ENCODE measurements around the gene HHIP. TPM values are rescaled to one million over a fixed set of nuclear protein-coding genes. Genes with fewer than 3 reads are reported as not detected.
A peak's percentile ranks its signal among the peaks of the same experiment; 100 is the strongest.

Gene HHIP
- total and polyA plus RNA-seq, 9 of the 15 experiments (the other 6 are each of a cell fraction or from before 2014, with no cell fraction given), result 0.09 TPM; not detected in 8

DNA sequence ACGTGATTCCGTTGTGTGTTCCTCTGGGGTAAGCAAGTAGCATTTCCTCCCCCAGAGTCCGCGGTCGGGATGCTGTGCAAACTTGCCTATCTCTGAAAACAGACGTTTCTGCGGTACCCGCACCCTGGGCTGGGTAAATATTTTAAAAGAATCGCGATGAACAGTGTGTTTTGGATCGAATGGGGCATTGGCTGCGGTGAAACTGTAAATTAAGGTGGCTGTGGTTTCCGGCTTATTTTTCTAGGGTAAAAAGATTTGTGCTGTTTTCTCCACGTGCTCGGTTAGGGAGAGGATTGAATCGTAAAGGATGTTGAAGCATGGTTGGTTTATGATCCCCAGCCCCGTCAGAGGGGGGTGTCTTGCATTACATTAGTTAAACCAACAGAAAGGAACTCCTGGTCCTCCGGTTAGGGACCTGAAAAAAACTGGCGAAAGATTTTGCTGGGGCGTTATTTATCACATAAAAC, 1.2 kb downstream of the HHIP start (continued):
- TF ChIP-seq, protein P1, sequence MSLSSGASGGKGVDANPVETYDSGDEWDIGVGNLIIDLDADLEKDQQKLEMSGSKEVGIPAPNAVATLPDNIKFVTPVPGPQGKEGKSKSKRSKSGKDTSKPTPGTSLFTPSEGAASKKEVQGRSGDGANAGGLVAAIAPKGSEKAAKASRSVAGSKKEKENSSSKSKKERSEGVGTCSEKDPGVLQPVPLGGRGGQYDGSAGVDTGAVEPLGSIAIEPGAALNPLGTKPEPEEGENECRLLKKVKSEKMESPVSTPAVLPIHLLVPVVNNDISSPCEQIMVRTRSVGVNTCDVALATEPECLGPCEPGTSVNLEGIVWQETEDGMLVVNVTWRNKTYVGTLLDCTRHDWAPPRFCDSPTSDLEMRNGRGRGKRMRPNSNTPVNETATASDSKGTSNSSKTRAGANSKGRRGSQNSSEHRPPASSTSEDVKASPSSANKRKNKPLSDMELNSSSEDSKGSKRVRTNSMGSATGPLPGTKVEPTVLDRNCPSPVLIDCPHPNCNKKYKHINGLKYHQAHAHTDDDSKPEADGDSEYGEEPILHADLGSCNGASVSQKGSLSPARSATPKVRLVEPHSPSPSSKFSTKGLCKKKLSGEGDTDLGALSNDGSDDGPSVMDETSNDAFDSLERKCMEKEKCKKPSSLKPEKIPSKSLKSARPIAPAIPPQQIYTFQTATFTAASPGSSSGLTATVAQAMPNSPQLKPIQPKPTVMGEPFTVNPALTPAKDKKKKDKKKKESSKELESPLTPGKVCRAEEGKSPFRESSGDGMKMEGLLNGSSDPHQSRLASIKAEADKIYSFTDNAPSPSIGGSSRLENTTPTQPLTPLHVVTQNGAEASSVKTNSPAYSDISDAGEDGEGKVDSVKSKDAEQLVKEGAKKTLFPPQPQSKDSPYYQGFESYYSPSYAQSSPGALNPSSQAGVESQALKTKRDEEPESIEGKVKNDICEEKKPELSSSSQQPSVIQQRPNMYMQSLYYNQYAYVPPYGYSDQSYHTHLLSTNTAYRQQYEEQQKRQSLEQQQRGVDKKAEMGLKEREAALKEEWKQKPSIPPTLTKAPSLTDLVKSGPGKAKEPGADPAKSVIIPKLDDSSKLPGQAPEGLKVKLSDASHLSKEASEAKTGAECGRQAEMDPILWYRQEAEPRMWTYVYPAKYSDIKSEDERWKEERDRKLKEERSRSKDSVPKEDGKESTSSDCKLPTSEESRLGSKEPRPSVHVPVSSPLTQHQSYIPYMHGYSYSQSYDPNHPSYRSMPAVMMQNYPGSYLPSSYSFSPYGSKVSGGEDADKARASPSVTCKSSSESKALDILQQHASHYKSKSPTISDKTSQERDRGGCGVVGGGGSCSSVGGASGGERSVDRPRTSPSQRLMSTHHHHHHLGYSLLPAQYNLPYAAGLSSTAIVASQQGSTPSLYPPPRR (CRISPR knock-in tag; IDR thresholded peaks at IDR 0.05; ENCODE audit: borderline replicate concordance), result no peak
- TF ChIP-seq ARHGAP35 (IDR thresholded peaks at IDR 0.05; ENCODE audit: partially characterized antibody) (no peak), DACH1 (IDR thresholded peaks at IDR 0.05; ENCODE audit: partially characterized antibody) (no peak), NR2C1 (IDR thresholded peaks at IDR 0.05) (no peak), NR2C1 (tag; IDR thresholded peaks at IDR 0.05) (no peak), ILF3 (IDR thresholded peaks at IDR 0.05; ENCODE audit: borderline replicate concordance) (no peak), RBM14 (IDR thresholded peaks at IDR 0.05; ENCODE audit: borderline replicate concordance, insufficient read depth, low read depth, low read length) (no peak), NRF1 (conservative IDR thresholded peaks at IDR 0.05 in 1 of 2, IDR thresholded peaks at IDR 0.05 in 1 of 2) (no peak), ZKSCAN1 (IDR thresholded peaks at IDR 0.05; ENCODE audit: low read depth, low read length) (no peak), MTA1 (IDR thresholded peaks at IDR 0.05; ENCODE audit: borderline replicate concordance) (no peak), CBFA2T3 (IDR thresholded peaks at IDR 0.05) (peak; percentile 70), TCF3 (CRISPR knock-in tag; IDR thresholded peaks at IDR 0.05) (peak; percentile 70), PML (IDR thresholded peaks at IDR 0.05; ENCODE audit: low read length) (peak; percentile 30; the same call in 1 of the 2 replicates), MYNN (IDR thresholded peaks at IDR 0.05) (no peak), MYNN (CRISPR knock-in tag; IDR thresholded peaks at IDR 0.05) (no peak), PHB (CRISPR knock-in tag; IDR thresholded peaks at IDR 0.05) (no peak), ZC3H8 (IDR thresholded peaks at IDR 0.05) (no peak), FOS (IDR thresholded peaks at IDR 0.05; ENCODE audit: extremely low read depth, insufficient read length) (no peak), TAF7 (tag; IDR thresholded peaks at IDR 0.05) (no peak), MTA3 (IDR thresholded peaks at IDR 0.05; ENCODE audit: borderline replicate concordance) (no peak)
- TF ChIP-seq, protein P2, sequence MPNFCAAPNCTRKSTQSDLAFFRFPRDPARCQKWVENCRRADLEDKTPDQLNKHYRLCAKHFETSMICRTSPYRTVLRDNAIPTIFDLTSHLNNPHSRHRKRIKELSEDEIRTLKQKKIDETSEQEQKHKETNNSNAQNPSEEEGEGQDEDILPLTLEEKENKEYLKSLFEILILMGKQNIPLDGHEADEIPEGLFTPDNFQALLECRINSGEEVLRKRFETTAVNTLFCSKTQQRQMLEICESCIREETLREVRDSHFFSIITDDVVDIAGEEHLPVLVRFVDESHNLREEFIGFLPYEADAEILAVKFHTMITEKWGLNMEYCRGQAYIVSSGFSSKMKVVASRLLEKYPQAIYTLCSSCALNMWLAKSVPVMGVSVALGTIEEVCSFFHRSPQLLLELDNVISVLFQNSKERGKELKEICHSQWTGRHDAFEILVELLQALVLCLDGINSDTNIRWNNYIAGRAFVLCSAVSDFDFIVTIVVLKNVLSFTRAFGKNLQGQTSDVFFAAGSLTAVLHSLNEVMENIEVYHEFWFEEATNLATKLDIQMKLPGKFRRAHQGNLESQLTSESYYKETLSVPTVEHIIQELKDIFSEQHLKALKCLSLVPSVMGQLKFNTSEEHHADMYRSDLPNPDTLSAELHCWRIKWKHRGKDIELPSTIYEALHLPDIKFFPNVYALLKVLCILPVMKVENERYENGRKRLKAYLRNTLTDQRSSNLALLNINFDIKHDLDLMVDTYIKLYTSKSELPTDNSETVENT (CRISPR knock-in tag; IDR thresholded peaks at IDR 0.05), result no peak
- TF ChIP-seq, protein P3, sequence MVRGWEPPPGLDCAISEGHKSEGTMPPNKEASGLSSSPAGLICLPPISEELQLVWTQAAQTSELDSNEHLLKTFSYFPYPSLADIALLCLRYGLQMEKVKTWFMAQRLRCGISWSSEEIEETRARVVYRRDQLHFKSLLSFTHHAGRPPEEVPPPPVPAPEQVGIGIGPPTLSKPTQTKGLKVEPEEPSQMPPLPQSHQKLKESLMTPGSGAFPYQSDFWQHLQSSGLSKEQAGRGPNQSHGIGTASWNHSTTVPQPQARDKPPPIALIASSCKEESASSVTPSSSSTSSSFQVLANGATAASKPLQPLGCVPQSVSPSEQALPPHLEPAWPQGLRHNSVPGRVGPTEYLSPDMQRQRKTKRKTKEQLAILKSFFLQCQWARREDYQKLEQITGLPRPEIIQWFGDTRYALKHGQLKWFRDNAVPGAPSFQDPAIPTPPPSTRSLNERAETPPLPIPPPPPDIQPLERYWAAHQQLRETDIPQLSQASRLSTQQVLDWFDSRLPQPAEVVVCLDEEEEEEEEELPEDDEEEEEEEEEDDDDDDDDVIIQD (CRISPR knock-in tag; IDR thresholded peaks at IDR 0.05), result no peak
- TF ChIP-seq, protein P4, sequence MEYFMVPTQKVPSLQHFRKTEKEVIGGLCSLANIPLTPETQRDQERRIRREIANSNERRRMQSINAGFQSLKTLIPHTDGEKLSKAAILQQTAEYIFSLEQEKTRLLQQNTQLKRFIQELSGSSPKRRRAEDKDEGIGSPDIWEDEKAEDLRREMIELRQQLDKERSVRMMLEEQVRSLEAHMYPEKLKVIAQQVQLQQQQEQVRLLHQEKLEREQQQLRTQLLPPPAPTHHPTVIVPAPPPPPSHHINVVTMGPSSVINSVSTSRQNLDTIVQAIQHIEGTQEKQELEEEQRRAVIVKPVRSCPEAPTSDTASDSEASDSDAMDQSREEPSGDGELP (CRISPR knock-in tag; IDR thresholded peaks at IDR 0.05; ENCODE audit: borderline replicate concordance), result no peak
